GM12873 (cell line): ENCODE results near the gene KRT76.

Experiments used
- TF ChIP-seq, protein P1 (sequence below): IDR thresholded peaks from 2 replicates; pipeline ENCODE4 v1.5.1; 2012; ENCODE audit warnings: low read depth, mild to moderate bottlenecking, moderate library complexity, low read length, control low read depth; ENCODE audit not compliant: insufficient read depth; ENCODE audit errors: missing control alignments

KRT76 gene

DNA sequence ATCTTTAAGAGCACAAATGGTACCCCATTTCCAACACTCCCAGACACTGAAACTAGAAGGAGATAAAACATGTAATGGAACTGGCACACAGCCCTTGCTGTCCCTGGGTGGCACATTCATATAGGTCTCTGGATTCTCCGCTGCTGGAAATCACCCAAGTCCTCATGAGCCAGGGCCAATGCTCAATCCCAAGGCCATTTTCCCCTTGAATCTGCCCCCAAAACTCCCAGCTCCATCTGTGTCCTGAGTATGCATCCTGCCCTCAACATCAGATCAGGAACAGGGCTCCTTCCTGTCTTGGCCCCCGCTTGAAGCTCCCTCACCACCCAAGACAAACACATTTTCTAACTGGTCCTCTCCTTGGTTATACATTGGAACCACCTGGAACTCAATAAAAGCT is 24.6 kb downstream of the KRT76 start:
- TF ChIP-seq, protein P1, sequence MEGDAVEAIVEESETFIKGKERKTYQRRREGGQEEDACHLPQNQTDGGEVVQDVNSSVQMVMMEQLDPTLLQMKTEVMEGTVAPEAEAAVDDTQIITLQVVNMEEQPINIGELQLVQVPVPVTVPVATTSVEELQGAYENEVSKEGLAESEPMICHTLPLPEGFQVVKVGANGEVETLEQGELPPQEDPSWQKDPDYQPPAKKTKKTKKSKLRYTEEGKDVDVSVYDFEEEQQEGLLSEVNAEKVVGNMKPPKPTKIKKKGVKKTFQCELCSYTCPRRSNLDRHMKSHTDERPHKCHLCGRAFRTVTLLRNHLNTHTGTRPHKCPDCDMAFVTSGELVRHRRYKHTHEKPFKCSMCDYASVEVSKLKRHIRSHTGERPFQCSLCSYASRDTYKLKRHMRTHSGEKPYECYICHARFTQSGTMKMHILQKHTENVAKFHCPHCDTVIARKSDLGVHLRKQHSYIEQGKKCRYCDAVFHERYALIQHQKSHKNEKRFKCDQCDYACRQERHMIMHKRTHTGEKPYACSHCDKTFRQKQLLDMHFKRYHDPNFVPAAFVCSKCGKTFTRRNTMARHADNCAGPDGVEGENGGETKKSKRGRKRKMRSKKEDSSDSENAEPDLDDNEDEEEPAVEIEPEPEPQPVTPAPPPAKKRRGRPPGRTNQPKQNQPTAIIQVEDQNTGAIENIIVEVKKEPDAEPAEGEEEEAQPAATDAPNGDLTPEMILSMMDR = no peak

DNA sequence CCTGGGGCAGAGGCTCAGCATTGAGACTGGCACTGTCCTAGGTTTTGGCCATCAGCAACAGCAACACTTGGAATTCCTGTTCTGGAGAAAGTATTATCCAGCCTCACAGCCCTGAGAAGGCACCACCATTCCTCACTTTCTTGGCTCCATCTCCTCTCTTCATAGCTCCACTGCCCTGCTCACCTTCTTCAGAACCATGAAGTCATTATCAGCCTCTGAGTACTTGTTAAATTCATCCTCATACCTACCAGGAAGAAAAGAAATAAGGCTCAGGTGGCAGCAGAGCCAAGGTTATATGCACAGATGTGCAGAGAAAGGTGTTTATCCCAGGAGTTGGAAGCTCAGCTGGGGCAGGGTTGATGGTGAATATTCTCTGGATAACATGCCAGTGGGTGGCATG is 25.4 kb downstream of the KRT76 start:
- TF ChIP-seq, protein P1 = no peak

DNA sequence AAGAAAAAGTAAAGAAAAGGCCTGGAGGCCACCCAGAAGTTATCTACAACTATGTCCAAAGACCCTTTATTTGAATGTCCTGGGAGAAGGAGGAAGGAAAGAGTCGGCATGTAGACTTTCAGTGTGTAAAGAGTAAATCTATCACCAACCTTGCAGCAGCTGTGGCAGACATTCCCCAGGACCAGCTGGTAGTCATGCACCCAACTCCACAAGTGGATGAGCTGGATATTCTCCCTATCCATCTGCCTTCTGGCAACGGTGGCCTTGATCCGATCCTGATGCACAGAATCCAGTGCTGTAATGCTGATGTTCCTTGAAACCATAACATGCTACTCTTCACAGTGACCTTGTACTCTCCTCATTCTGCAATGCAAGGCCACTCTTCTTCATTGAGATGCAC is 27.3 kb downstream of the KRT76 start:
- TF ChIP-seq, protein P1 = no peak

DNA sequence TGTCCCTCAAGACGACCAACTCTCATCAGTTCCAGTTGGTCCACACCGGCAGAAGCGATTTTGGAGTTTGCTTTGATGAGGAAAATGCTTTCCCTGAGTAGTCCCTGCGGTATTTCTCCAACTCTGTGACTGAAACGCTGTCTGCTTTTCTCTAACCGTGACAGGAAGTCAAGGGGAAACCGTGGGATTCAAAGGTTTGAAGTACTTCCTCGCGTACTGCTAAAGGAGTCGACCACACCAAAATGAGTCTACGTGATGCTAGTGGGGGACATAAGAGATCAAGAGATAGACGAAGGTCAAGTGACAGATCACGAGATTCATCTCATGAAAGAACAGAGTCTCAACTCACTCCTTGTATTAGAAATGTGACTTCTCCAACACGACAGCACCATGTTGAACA is 28.6 kb downstream of the KRT76 start:
- TF ChIP-seq, protein P1 = no peak

DNA sequence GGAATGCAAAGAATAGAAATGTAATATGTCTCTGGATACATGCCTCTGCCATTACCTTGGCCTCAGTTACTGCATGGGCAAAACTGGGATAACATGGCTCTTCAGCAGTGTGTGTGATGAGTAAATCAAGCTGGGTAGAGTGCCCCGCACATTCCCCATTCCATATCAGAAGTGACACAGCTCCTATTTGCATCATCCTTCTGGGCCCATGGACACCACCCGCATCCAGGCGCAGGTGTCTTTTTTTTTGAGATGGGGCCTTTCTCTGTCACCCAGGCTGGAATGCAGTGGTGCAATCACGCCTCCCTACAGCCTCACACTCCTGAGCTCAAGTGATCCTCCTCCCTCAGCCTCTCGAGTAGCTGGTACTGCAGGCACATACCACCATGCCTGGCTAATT is 31.6 kb downstream of the KRT76 start:
- TF ChIP-seq, protein P1 = no peak

DNA sequence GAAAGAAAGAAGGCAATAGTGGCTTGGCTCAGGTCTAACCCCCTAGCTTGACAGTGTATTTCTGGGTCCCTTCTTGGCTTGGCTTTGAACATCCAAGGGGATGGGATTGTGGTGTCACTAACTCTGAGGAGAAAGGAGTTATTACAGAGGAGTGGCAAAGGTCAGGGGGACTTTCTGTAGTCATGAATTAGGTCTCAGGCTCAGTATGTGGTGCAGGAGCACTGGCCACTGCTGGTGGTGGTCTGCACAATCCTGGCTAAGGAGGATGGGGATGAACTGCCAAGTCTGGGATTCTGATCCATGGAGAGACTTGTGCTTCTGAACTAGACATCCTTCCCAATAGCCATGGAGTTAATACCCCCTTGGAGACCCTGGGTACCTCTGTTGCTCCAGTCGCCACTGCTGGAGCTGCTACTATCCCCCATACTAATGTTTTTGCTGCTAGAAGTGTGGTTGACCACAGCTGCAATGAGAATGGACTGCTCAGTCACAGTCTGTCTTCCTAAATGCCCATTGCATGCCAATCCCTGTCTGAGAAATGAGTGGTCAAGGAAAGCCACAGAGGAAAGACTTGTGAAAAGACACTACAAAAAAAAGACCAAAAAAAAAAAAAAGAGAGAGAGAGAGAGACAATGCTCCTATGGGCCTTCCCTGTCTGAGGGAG is 32.5 kb downstream of the KRT76 start:
- TF ChIP-seq, protein P1 = no peak

DNA sequence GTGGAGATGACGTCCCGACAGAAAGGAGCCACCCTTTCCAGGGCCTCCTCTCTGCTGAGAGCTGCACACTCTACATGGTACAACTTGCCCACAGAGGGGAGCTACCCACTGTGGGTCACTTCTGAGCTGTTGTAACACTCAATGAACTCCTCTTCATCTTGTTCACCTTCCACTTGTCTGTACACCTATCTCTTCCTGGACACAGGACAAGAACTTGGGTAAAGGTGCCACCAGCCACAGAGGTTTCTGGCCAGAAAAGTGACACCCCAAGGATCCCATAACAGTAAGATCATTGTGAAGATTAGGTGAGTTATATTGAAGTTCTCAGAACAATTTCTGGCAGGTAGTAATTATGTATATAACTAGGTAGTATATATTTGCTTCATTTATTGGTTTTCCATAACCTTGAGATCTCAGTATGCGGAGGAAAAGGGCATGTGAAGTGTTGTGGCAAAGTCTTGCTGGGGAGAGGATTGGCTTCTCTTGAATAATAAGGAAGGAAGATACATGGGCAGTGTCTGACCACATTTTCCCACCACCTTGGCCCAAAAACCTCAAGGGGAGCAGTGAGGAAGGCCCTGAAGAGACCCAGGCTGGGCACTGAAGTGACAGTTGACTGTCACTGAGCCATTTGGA is 34.2 kb downstream of the KRT76 start:
- TF ChIP-seq, protein P1 = no peak
